GM18526 (cell line): Measurements from ENCODE around the gene STARD13.

Source experiments
- POLR2A ChIP-seq: IDR thresholded peaks from 3 replicates; pipeline ENCODE4 v1.6.1; 2011; ENCODE audit not compliant: insufficient read length; ENCODE audit errors: extremely low read depth

Gene STARD13

DNA sequence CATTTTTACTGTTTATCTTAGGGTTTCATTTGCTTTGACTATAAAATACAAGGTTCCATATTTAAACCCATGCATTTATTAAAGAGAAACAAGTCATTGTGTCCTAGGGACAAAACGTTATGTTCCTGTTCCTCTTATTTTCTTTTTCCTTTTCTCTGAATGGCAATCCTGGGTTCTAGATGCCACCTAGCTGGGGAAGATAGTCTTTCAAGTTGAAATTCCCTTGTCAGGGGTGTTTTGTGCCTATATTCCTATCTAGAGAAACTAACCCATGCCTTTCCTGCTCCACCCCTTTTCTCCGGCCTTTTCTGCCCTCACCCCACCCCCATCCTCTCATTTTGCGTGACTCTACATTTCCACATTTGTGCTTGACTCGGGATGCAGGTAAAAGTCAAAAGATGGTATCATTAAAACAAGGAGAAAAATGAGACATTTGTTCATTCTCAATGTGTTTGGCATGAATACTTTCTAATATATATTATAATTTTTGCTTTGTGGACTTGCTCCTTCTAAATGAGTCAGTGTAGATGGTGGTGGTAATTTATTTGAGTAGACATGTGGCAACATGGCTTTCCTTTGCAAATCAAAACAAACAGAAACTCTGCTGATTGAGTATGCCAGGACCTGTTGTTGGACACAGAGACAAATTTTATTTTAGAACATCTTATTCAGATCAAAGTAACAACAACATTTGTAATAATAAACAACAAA is 26.8 kb upstream of the STARD13 start:
- TF ChIP-seq POLR2A, result no peak

DNA sequence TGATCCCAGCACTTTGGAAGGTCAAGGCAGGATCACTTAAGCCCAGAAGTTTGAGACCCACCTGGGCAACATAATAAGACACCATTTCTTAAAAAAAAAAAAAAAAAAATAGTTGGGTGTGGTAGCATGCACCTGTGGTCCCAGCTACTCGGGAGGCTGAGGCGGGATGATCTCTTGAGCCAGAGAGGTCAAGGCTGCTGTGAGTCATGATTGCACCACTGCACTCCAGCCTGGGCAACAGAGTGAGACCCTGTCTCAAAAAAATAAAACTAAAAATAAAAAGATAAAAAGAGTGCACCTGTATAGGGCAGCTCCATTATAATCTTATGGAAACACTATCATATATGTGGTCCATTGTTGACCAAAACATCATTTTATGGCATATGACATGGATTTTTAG is 25.5 kb upstream of the STARD13 start:
- no peak for TF ChIP-seq POLR2A

DNA sequence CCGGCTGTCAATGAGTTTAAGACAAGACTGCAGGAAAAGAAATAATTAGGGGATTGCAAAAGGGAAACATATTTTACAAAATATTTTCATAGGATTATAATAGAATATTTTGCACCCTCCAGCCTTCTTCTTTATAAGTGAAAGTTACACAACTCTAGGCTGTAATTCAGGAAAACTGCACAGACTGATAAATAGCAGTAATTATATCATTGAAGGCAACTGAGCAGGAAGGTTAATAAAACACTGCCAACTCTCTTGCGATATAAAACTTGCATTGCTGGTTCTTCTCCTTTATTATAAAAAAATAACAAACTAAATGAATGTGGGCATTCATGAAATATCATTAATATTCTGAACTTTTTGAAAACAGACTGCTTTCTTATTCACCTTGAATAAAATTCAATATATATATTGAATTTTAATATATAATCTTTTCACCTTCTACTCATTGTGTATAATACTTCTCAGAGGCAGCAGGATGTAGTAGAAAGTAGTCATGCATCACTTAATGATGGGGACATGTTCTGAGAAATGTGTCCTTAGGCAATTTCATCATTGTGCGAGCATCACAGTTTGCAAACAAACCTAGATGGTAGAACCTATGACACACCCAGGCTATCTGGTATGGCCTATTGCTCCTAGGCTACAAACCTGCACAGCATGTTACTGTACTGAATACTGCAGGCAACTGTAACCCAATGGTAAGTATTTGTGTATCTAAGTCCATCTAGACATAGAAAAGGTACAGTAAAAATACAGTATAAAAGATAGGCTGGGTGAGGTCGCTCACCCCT is 24.9 kb upstream of the STARD13 start:
- TF ChIP-seq POLR2A, result no peak

DNA sequence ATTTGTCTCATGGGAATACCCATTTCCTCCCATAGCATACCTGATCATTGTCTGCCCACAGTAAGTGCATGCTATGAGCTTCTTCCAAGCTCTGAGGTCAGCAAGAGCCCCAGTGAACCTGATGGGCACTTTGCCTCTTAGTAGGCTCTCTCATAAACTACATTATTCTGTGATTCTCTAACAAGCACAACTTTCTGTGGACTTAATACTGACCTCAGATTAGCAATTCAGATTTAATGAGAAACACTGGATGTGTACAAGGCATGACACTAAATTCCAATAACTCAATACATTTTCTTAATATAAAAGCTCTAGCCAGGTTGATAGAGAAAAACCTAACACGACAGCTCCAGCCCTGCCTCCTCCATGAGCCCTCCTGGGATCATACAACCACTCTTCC is 23.3 kb upstream of the STARD13 start:
- no peak for TF ChIP-seq POLR2A

DNA sequence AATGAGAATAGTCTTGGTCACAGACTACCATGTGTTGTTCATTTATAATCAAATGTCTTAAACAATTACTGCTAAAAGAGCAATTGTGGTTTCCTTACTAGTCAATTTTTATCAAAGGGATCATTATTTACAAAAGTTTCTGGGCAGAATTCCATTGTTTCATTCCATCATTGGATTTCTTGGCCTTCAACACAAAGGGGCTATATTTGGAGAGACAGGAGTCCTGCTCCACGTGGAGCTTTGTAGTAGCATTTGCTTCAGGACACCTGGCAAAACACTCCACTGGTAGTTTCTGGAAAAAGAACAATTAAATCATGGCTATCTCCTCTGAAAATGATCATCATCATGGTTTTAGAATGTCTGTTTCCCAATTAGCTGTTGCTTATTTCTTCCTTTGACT is 22.3 kb upstream of the STARD13 start:
- no peak for TF ChIP-seq POLR2A

DNA sequence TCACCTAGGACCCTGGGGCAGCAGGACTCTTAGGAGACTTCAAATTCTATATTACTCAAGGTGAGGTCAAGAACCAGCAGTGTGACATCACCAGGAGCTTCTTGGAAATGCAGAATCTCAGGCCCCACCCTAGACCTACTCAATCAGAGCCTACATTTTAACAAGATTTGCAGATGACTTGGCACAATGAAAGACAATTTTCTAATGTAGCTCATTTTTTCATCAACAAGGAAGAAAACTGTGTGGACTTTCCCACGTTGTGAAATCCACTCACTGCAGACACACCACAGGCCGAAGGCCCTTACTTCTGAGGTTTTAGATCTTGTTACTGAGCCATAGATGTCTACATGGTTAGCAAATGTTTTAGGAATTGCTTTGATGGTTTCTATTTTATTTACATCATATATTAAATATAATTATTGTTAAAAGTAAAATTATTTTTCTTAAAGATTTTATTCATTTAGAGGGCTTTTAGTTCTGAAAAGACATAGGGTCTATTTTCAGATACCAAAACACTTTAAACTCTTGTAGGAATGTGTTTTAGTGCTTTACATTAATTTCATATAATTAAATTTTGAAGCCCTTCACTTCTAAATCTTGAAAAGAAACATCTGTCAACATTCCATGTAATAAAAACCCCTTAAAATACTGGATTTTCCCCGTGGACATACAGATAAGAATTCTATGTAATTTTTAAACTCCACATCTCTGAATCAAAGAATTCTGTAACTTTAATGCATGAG is 18.5 kb upstream of the STARD13 start:
- TF ChIP-seq POLR2A, result no peak

DNA sequence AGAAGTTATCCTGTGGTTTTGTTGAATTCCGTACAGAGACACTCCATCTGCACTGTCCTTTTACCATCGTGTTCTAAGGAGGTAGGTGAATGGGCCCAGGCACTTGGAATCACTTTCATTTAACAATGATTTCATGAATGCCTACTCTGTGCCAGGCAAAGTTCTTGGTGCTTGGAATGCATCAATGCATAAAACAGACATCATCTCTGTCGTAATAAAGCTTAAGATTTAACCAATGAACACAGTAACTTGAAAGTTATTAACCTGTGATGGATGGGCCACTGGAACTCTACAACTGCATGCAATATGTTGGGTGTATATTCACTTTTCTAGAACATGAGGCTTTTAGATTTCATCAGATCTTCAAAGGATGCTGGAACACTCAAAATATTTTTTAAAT is 14.1 kb upstream of the STARD13 start:
- TF ChIP-seq POLR2A, result no peak

DNA sequence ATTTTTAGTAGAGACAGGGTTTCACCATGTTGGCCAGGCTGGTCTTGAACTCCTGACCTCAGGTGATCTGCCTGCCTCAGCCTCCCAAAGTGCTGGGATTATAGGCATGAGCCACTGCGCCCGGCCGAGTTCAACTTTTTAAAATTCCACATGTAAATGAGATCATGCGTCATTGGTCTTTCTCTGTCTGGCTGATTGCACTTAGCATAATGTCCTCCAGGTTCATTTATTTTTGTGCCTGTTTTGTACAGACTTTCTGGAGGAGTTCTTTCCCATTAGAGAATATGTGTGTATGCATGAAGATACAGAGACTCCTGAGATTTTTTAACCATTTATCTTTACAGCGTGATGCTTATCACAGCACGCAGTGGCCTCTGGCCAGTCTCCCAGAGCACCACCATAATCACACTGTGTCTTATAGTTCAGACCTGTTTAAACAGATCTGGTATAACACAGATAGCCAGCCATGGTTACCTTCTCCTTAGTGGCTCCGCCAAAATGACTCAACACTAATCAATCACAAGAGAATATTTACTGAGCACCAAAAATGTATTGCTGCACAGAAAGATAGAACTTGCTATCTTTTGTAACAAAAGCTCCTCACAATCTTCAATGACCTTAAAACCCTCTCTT is 11.4 kb upstream of the STARD13 start:
- no peak for TF ChIP-seq POLR2A

DNA sequence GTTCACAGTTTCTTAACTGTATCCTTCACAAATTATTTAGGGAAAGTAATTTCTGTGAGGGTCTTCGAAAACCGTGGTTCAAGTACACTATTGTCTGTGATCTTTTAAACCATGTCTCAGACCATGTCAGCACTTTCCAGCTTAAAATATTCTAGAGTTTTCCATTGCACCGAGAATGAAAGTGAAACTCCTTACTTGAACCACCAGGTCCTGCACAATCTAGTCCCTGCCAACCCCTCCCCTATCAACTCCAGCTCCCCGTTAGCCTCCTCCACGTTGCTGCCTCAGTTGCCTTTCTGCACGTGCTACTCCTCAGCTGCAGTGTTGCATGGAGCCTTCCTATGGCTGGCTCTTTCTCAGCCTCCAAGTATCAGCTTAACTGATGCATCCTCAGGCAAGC is 7.2 kb upstream of the STARD13 start:
- TF ChIP-seq POLR2A, result no peak

DNA sequence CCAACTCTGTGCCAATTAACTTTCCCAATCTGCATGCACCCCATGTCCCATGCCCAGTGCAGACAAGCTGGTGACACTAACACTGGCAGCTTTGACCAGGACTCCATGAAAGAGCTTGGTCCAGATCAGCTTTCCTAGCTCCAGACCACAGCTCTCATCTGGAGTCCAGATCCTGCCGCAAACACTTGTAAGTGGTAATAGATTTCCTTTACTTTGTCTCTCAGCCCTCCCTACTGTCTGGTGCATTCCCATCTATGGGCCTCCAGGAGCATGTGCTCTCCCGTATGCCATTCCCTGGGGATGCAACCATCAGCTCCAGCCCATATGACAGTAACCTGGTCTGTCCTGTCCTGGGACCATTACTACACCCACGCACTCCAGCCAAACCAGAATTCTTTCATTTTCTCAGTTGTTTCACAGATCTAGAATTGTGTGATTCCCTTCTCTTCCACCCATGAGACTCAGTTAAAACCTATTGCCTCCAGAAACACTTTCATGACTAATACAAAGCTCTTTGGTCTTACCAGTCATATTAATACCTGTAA is 4.9 kb upstream of the STARD13 start:
- TF ChIP-seq POLR2A, result no peak

DNA sequence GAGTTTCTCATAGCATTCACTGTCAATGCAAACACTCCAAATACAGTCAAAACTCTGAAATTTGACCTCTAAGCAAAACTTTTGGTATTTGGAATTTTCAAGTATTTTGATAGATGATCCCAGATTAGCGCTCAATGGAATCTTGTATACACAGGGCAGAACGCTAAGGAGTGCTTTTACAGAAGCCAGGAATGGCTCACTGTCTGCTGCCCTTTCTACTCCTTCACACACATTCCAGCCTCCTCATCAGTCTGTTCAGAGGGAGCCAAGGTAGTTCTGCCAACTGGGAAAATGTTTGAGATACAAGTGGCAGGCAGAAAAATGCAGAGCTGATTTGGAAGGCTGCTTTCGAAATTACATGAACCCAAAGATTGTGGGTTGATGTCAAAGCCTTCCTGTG is 4.4 kb upstream of the STARD13 start:
- no peak for TF ChIP-seq POLR2A

DNA sequence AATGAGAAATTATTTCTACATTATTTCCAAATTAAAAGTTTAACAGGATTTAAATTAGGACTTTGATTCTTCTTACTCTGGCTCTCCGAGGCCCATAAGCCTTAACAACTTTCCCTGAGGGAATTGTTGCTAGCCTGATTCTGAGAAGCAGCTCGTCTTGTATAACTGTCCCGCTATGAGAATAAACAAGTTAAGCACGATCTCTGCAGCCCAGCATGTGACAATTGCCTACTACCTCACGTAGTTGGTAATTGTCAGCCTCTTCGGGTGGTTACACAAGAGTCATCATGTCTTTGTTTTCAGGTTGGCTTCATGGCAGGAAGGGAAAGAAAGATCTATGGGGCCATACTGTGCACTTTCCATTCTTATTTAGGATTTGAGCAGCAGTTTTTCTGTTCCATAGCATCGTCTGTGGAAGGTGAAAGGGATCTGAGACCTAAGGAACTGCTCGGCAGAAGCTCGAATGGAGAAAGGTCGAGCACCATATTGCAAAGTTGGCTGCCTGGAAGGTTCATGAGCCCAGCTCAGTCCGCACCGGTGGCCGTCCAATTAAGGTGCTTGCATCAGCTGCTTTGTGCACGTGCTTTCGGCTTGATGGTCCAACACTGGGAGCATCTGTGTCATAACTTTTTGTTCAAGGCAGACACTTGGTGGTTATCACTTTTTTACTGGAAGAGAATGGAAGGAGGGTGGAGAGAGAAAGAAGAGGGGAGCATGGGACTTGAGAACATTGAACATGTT is 1.8 kb upstream of the STARD13 start:
- TF ChIP-seq POLR2A, result no peak

DNA sequence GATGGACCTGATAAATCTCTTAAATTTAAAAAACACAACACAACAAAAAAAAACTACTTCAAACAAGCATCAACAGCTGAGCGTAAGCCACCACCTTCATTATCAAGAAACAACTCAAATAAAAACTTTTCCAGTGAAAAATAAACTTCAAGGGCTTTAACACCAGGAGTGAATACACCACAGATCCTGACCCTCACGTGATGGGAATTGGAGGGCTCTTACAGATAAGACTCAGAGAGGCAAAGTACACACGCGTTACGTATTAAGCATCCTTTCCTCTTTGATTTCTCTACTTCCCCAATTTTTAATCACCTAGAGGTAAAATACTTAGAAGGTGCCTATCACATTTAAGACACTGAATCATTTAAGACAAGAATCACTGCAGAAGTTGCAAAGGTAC is 573 bp upstream of the STARD13 start:
- no peak for TF ChIP-seq POLR2A

DNA sequence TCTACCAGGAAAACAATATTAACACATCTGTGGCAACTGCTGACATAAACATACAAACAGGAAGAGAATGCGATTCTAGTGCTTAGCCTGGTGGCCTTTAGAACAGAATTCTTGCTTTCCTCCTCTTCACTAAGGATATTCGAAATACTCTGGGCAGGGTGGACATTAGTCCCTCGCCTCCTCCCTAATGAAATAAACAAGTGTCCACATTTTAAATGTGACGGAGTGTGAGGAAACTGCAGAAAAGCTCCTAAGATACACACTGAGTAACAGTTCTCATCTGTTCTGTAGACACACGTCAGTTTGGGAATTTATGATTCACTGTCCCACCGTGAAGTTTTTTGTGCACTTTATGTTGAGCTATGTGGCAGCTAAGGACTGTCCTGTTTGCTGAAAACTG is 639 bp downstream of the STARD13 start:
- no peak for TF ChIP-seq POLR2A

DNA sequence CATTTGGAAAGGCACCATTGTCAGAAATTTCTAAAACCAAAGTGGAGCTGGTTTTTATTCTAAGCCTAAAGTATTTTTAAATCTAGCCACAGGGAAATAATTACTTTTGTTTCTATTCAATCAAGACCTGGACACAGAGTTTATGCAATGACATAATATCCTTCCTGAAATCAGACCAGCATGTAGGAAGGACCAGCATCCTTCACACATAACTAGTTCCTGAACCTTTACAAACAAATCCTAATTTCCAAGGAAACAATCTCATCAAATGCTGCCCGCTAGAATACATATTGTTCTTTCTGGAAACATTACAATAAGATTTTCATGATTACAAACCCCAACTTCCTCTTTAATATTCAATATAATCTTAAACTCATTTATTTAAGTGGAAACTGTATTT is 1.5 kb downstream of the STARD13 start:
- TF ChIP-seq POLR2A, result no peak
